ENCODE measurements around the gene AKR1A1.

GRCh38 chr1:45612941-45613579, 62.4 kb downstream of the AKR1A1 start:
- TF ChIP-seq, protein P1, sequence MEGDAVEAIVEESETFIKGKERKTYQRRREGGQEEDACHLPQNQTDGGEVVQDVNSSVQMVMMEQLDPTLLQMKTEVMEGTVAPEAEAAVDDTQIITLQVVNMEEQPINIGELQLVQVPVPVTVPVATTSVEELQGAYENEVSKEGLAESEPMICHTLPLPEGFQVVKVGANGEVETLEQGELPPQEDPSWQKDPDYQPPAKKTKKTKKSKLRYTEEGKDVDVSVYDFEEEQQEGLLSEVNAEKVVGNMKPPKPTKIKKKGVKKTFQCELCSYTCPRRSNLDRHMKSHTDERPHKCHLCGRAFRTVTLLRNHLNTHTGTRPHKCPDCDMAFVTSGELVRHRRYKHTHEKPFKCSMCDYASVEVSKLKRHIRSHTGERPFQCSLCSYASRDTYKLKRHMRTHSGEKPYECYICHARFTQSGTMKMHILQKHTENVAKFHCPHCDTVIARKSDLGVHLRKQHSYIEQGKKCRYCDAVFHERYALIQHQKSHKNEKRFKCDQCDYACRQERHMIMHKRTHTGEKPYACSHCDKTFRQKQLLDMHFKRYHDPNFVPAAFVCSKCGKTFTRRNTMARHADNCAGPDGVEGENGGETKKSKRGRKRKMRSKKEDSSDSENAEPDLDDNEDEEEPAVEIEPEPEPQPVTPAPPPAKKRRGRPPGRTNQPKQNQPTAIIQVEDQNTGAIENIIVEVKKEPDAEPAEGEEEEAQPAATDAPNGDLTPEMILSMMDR (IDR thresholded peaks at IDR 0.05): no peak
- TF ChIP-seq POLR2A (IDR thresholded peaks at IDR 0.05): no peak
